GDM1 (cell line): Measurements from ENCODE around the gene NRG3.

Experiments
- DNase-seq: peaks from one replicate; lab custom pipeline; 2025; lab: John Stamatoyannopoulos, UW

The NRG3 gene

DNA sequence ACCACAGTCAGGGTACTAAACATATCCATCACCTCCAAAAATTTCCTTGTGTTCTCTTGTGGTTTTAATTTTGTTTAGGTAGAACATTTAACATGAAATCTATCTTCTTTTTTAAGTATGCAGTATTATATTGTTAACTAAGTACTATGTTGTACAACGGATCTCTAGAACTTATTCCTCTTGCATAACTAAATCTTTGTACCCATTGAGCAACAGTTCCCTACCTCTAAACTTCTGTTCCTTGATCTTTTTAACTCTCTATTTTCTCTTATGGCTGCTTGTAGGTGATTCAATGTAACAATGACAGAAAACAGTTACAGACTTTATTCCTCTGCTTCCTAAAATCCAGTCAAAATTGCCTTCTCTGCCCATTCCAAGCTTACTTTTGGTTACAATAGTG lies 9.9 kb downstream of the NRG3 start:
- DNase-seq, result no peak

DNA sequence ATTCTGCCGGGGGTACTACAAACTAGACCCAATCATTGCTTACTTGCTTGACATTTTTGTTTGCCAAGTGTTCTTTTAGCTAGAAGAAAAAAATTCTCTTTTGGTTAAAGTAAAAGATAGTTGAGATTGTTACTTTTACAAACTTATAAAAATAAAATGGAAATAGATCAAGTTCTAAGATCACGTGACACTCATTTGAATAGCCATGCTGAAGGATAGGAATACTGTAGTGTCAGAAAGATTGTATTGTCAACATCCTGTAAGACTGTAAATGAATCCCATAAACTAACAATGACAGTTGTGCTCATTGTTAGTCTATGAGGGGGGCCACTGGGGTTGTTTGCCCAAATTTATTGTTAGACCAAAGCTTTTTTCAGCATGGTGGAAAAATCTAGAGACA lies 10.5 kb downstream of the NRG3 start:
- DNase-seq, result no peak

DNA sequence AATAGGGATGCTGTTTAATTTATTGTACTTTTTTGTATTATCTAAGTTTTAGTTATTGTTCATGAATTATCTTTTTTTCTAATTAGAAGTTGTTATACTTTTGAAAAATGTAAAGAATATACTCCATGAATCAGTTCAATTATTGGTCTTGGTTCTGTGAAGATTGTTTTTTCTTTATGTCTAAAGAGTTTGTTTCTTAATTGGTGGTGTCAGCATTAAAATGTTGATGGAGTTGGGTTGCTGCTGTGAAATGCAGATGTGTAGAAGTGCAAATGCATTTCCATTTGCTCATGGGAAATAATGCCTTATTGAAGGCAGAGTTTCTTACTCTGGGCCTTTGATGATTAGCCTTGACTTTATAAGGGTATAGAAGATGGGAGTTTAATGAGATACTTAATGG lies 11.9 kb downstream of the NRG3 start:
- DNase-seq, result no peak

DNA sequence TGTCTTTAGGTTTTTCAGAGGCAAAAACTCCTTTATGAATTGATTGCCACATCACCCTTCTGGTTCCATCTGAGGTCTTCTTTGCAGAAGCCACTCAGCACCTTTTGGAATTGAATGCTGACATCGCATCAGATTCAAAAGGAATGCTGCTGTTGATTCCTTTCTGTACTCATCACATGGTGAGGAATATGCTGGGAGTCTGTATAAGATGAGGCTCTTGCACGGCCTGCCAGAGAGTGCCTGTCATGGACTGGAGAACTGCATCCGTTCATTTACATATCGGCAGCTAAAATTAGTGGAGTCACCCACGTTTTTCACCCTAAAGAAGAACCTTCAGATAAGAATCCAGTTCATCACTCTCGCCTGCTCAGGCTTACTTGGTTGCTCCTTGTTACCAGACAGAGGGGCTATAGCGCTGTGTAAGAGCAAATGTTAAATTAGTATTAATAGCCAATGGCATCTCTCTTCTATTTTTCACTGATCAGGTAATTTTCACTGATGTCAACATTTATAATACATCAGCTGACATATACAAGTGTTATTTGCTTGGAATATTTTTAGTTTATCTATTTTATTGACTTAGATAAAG lies 14.3 kb downstream of the NRG3 start:
- DNase-seq, result no peak

DNA sequence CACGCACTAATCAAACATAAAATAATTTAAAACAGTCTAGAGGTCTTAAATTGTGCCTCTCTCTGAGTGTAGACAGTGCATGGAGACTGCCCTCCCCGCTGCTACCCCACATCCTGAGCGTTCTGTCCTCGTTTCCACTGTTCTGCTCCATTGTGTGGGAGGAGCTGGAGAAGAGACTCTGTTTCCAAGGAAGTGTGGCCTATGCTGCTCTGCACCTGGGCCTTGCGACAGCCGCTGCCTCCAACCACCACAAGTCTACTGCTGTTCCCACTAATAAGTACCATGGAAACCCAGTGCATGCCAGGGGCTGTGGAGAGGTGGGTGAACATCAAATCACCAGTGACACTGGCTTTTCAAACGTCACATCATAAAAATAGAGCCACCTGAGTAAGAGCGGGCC lies 19.6 kb downstream of the NRG3 start:
- no peak for DNase-seq

DNA sequence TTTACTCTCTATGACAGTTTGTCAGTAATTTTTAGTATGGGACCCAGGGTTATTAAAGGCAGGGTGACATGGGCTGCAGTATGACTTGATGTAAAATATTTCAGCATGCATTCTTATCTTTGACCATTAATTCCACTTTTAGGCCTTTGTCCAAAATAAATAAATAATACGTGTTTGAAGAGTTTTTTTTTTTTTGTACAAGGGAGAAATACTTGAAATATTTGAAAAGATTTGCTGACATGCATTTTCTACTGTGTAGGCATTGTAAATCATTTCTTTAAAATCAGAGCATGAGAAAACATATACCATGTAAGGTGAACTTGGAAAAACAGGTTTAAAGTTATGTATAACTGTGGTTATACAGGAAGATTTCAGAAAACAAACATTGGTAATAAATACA lies 23.5 kb downstream of the NRG3 start:
- DNase-seq, result no peak

DNA sequence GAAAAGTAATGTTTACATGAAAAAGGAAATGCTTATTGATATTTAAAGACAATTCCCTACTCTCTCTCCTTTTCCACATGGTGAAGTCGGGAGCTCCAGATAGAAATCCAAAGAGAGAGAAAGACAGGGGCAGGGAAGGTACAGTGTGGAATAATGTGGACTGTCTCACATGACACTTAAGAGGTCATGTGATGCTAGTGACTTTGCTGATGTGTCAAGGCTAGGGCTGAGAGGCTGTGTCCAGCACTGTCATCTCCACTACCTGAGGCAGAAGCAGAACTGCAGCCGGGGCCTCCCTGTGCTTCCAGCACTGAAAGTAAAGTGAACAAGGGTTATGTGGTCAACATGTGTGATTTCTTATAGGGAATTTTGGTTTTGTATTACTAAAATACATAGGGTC lies 26.0 kb downstream of the NRG3 start:
- no peak for DNase-seq

DNA sequence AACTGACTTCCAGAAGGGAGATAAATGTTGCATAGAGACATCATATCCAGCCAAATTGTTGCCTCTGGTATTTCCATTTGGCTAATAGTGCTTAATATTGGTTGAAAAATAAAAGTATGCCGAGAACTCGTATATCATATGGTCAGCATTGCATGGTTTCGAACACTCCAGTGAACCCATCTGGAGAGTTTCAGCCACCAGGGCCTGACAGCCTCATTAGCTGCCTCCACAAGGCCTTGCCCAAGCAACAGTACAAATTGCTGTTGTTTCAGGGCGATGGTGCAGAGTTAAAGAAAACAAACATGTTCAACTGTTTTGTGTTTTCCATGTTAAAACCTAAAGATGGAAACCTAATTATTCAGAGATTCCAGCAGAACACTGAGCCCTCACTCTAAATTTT lies 28.5 kb downstream of the NRG3 start:
- DNase-seq, result no peak

DNA sequence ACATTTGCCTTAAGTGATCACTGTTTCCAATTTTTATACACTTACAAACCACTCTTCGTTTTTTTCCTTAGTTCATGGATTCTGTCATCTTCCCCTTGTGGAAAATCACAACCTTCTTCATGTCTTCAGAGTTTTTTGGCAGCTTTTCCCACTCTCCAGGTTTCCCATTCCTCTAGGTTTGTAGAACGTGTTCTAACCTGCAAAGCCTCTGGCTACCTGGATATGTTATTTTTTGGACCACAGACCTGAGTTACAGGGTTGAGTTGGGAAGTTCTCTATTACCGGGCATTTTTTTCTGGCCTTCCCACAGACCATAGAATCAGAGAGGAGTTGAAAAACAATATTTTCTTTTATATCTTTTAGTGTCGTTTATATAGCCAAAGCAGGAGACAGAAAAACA lies 30.2 kb downstream of the NRG3 start:
- DNase-seq, result no peak

DNA sequence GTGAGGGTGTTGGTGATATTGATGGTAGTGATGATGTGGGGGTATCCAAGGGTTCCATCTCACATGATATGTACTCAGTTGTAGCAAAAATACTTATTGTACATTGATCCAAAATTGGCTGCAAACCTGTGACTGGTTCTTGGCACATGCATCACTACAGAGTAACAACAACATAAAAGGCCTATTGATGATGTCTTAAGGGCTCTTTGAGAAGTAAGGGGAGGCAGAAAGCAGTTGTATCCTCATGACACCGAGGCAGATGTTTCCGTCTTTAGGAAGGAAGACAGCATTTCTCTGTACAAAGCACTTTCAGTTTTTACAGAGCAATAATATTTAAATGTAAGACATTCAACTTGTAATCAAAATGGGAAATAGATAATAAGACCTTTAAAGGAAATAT lies 34.5 kb downstream of the NRG3 start:
- DNase-seq, result no peak

DNA sequence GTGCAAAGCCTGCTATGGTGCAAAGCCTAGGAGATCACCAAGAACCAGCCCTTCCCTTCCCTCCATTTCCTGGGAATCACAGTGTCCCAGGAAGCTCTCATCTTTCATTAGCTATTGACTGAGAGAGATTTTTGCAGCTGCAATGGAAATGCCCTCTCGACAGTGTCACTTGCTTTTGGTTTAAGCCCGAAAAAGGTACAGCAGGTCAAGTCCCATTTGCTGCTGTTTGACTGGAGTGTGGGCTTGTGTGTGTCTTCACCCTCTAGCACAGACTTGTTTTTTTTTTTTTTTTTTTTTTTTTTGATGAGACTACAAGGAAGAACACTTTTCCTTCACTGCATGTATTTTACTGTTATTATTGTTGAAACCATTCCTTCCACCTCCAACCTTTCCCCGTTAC lies 36.3 kb downstream of the NRG3 start:
- no peak for DNase-seq

DNA sequence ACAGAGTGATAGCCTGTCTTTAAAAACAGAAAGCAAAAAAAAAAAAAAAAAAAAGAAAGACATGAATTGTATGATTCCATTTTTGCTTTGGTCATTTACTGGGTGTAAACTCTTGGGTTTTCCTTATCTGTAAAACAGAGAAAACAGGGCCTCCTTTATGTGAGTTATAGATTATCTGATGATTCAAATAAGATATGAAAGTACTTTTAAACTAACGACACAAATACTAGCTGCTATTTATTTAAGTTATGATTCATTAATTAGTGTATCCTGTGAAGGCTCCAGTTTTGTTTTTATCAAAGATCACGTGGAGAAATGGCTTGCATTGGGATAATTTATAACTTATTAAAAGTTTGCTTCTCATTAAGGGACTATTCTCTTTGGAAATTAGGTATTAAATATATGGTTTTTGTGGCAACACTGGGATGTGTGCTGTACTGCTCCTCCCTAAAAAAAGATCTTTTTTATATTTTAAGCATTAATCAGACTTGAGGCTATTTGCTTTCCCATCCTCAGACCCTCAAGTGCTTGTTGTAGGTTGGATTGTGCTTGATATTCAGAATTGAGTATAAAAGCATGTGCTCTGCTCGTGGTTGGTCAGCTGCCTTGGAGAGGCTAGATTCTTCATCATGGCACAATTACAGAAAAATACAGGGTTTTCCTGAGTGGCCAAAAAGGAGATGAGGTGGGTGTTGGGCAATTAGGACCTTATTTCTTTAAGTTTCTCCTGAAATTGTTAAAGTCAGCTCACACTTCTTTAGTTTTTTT lies 39.9 kb downstream of the NRG3 start:
- no peak for DNase-seq

DNA sequence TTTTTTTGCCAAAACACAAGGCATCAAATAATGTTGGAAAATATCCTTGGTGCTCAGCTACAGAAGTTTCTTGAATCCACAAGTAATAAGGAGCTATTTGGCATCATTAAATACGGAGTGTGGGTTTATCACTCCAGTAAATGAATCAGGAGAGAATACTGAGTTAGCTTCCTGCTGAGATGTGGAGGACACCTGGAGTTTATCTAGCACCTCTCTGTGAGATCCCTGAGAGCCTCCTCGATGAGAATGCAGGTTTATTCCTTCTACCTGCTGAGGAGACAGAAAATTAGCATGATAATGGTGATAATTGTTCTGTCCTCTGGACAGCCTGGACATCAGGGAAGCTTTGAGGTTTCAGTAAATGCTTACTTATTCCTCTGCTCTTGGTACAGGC lies 40.5 kb downstream of the NRG3 start:
- DNase-seq, result no peak

DNA sequence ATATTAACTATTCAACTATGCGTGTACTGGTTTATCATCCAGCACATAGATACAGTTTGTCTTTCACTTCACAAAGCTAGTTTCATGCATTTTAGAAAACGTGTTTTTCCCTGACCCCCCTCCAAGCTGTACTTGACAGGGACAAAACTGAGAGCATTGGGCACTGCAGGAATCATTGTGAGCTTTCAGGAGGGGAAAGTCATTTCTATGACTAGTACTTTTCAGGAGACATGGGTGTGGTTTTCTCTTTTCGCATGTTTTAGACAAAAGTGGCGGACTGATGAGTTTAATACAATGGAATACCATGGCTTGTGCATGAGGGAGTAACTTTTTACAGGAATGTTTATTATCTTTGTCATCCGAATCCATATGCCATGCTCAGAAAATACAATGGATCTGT lies 42.7 kb downstream of the NRG3 start:
- DNase-seq, result no peak

DNA sequence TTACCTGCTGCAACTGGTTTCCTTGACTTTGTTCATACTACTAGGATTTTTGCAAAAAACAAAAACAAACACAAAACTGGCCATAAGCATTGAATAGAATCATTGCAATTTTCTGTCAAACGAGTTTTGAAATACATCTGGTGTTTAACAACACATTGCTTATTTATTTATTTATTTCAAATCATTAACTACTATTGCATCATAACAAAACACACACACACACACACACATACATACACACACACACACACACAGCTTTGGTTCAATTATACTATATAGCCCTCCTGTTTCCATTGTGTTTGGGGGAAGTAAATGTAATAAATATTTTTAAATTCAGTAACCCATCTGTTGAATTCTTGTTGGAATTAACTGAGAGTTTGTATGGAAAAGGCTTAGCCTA lies 43.8 kb downstream of the NRG3 start:
- DNase-seq, result no peak

DNA sequence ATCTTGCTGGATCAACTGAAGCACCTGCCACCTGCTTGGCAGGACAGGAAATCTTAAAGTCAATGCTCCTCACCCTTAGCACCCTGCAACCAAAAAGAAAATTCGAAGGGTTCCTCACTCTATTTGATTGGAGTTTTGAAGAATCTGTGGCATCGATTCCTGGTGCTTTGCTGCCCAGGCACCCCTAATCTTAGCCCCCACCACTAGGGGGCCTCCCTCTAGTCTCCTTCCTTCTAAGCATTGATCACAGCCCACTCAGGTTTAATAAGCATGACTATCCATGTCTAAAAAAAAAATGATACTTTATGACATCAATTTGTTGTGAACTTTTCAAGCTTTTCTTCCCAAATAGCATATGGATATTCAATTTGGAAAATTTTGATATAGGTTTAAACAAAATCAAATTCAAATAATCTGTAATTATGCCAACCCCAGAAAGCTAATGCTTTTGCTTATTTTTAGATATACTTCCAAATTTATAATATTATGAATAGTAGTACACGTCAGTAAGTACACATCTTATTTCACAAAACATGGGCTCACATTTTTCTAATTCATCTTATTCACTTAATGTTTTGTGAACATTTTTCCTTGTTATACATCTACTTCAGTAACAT lies 45.3 kb downstream of the NRG3 start:
- DNase-seq, result no peak

DNA sequence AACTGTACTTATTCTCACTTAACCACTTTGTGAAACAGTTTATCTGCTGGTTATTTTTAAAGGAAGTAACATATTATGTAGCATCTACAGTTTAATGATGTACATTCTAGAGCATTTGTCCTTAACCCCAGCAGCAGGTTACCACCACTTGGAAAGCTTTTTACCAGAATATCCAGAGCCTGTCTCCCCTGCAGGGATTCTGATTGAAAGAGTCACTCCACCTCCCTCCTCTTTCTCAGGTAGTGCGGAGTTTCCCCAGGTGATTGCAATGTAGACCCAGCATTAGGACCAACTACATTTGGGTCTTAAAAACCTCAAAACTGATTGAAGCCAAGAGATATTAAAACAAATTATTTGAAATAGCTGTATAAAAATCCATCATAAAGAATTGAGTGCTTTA lies 53.1 kb downstream of the NRG3 start:
- DNase-seq, result no peak

DNA sequence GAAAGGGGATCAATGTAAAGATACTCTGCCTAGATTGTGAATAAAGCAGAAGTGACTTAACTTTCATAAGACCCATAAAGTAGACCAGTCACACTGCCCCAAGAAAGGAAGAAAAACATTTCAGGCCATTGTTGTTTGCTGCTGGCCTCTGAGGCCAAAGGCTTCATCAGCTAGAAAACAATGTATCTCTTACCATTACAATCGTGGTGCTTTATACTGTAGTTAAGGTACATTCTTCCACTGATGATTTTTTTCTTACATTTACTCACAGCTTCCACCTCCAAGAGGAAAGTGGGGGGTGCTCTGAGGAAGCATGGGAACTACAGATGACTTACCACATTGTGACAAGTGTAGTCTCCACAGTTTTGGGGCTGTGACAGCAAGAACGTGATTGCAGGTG lies 68.6 kb downstream of the NRG3 start:
- DNase-seq, result no peak

DNA sequence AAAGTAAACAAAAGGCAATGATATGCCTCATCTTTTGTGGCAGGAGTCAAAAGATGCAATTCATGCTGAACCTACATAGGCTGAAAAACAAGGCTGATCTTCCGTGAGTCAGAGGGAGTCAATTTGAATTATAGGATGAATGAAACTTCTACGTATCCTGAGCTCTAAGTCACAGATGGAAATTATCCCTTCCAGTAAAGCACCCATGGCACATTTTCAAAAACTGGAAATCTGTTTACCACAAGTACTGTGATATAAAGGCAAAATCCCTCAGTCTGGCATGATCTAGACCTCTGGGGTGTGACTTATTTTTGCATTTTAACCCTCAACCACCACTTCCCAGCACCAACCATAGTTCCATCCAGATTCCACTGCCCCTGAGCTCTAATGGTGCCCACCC lies 69.6 kb downstream of the NRG3 start:
- DNase-seq, result no peak

DNA sequence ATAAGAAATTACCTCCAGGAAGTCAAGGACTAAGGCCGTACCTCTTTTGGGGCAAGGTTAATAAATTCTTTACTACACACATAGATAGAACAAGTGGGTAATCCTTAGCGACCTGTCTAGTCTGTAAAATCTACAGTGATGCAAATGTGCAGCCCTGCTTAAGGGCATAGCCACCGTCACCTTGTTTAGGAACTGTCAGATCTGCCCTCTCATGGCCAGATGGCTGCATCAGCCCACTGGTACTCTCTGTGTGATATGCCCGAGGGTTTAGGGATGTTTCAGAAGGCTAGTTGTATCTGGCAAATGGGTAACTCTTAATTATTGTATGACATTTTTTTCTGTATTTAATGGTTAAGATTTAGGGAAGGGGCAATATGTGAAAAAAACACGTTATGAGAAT lies 74.3 kb downstream of the NRG3 start:
- DNase-seq, result no peak

DNA sequence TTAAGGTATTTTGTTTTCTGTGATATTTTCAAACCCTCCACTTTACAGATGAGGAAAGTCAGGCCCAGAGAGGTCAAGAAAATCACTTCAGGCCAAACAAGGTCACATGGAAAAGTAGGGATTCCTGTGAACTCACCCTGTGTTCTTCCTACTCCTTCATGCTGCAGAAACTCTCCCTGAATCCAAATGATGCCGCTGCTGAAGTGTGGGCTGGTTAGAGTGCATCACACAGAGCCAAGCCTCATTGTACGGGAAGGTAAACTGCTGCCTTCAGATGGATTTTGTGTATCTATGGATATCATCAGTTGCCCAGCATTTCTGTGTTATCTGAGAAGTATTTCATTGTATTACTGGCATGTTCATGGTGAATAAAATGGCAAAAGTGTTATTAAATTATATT lies 75.4 kb downstream of the NRG3 start:
- no peak for DNase-seq

DNA sequence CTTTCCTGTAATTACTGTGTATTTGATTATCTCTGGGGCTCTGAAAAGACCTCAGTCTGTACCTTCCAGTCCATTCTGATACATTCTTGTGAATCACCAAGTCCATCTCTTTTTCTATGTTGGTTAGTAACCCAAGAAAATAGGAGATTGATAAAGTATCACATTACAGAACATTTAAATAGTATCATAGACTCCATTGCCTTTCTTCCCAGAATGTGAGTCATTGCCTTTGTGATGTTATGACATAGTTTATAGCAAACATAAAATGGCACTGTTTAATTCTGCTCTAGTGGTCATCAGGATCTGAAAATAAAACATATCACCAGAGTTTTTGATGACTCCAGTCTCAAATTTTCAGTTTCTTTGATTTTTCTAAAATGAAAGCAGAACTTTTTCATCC lies 78.4 kb downstream of the NRG3 start:
- DNase-seq, result no peak

DNA sequence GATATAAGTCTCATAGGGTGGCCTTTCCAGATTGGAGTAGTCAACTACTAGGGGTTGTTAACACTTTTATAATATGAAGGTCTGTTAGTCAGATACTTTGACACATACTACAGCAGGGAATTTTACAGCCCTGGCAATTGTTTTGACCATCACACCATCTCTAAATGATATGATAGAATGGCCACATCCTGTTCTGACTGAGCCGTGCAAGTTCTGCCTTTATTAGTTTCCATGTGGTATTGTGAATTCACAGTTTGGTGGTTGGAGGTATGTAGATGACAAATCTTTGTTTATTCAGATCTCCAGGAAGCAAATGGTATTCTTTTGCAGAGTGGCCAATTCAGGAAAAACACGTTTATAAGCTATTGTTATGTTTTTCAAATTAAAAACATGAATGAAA lies 83.0 kb downstream of the NRG3 start:
- DNase-seq, result no peak

DNA sequence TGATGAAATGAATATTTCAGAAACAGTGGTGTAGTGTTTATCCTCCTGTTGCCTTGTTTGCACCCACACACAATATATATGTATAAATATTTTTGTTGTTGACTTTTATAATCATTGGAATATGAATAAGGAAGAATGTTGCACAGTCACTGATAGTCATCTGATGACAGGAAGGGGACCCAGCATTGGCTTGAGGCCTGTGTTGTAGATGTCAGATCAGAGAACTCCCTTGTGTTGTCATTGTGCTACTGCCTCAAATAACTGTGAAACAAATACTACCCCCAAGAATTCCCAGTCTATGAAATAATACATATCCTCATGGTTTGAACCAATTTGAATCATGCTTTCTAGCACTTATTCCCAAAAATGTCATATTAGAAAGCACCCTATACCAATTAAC lies 84.0 kb downstream of the NRG3 start:
- no peak for DNase-seq
